ENCODE data around the gene CHKB. TPM values are rescaled to one million over a fixed set of nuclear protein-coding genes. Genes with fewer than 3 reads are reported as not detected.

CHKB gene
- polyA plus RNA-seq, 1 donor (not counting 4 experiments of a cell fraction or from before 2014, with no cell fraction given) = 49.0 TPM

GRCh38 chr22:50602338-50602700, 19.7 kb upstream of the CHKB start:
- FAIRE-seq (no peak), DNase-seq (ENCODE audit: low read depth, low spot score) (no peak)
- H3K27me3 ChIP-seq (ENCODE audit: control insufficient read depth, extremely low read depth, insufficient read depth, low read length) = peaks cover 56% of the 10 kb centered on the region
- H2AFZ ChIP-seq (ENCODE audit: control insufficient read depth, low read length) = no peak overlapping the region
- no peaks in the 10 kb centered on the region for H3K9me3 ChIP-seq (ENCODE audit: control insufficient read depth, low read depth, low read length)
- no peak overlapping the region for H3K27ac ChIP-seq (ENCODE audit: control insufficient read depth, insufficient read depth, low read length)
- no peaks in the 10 kb centered on the region for H4K20me1 ChIP-seq (ENCODE audit: control insufficient read depth, extremely low read depth, insufficient read depth, low read length)
- no peaks in the 10 kb centered on the region for H3K36me3 ChIP-seq (ENCODE audit: control insufficient read depth in 2 of 2, extremely low read depth in 1 of 2, insufficient read depth in 2 of 2, low read length in 2 of 2)
- no peak for TF ChIP-seq CTCF (optimal IDR thresholded peaks at IDR 0.05 in 1 of 3, IDR thresholded peaks at IDR 0.05 in 1 of 3, conservative IDR thresholded peaks at IDR 0.05 in 1 of 3; ENCODE audit: extremely low read depth in 1 of 3, insufficient read depth in 2 of 3, low read length in 3 of 3)
- TF ChIP-seq EZH2 (IDR thresholded peaks at IDR 0.05; ENCODE audit: low read length) = no peak
- H3K79me2 ChIP-seq (ENCODE audit: control insufficient read depth, insufficient read depth, low read length) = no peaks in the 10 kb centered on the region
- H3K4me3 ChIP-seq (ENCODE audit: control insufficient read depth in 2 of 3, extremely low read depth in 1 of 3, insufficient read depth in 2 of 3, low read depth in 1 of 3, low read length in 3 of 3) = no peak overlapping the region
- no peak overlapping the region for H3K4me2 ChIP-seq (ENCODE audit: control insufficient read depth, extremely low read depth, insufficient read depth, low read depth, low read length)
- no peaks in the 10 kb centered on the region for H3K4me1 ChIP-seq (ENCODE audit: control insufficient read depth, extremely low read depth, insufficient read depth, low read length)
- dilution Hi-C loops (cut with MboI; ENCODE audit: extremely low pct_ligation_motif_present, low sequenced_read_pairs) = no loop called here
- no peaks in the 10 kb centered on the region for H3K9me1 ChIP-seq (ENCODE audit: control insufficient read depth, extremely low read depth, insufficient read depth, low read length)
- H3K9ac ChIP-seq (ENCODE audit: control insufficient read depth, extremely low read depth, insufficient read depth, low read length) = no peak overlapping the region

- Histone ChIP-seq H4K20me1 (ENCODE audit: control insufficient read depth, extremely low read depth, insufficient read depth, low read length) (no peaks in the 10 kb centered on the region), H3K4me2 (ENCODE audit: control insufficient read depth, extremely low read depth, insufficient read depth, low read depth, low read length) (no peak overlapping the region), H3K79me2 (ENCODE audit: control insufficient read depth, insufficient read depth, low read length) (no peaks in the 10 kb centered on the region), H3K9ac (ENCODE audit: control insufficient read depth, extremely low read depth, insufficient read depth, low read length) (no peak overlapping the region), H3K27ac (ENCODE audit: control insufficient read depth, insufficient read depth, low read length) (no peak overlapping the region), H3K9me1 (ENCODE audit: control insufficient read depth, extremely low read depth, insufficient read depth, low read length) (no peaks in the 10 kb centered on the region), H3K27me3 (ENCODE audit: control insufficient read depth, extremely low read depth, insufficient read depth, low read length) (peaks cover 55% of the 10 kb centered on the region), H3K9me3 (ENCODE audit: control insufficient read depth, low read depth, low read length) (no peaks in the 10 kb centered on the region), H2AFZ (ENCODE audit: control insufficient read depth, low read length) (no peak overlapping the region), H3K36me3 (ENCODE audit: control insufficient read depth in 2 of 2, extremely low read depth in 1 of 2, insufficient read depth in 2 of 2, low read length in 2 of 2) (no peaks in the 10 kb centered on the region), H3K4me1 (ENCODE audit: control insufficient read depth, extremely low read depth, insufficient read depth, low read length) (no peaks in the 10 kb centered on the region), H3K4me3 (ENCODE audit: control insufficient read depth in 2 of 3, extremely low read depth in 1 of 3, insufficient read depth in 2 of 3, low read depth in 1 of 3, low read length in 3 of 3) (no peak overlapping the region)
- DNase-seq (ENCODE audit: low read depth, low spot score) (no peak), FAIRE-seq (no peak)
- no peak for TF ChIP-seq EZH2 (IDR thresholded peaks at IDR 0.05; ENCODE audit: low read length)
- TF ChIP-seq CTCF (optimal IDR thresholded peaks at IDR 0.05 in 1 of 3, IDR thresholded peaks at IDR 0.05 in 1 of 3, conservative IDR thresholded peaks at IDR 0.05 in 1 of 3; ENCODE audit: extremely low read depth in 1 of 3, insufficient read depth in 2 of 3, low read length in 3 of 3) = no peak
- dilution Hi-C loops (cut with MboI; ENCODE audit: extremely low pct_ligation_motif_present, low sequenced_read_pairs) = no loop called here
Measured at GRCh38 chr22:50601669-50602337, 19.2 kb upstream of the CHKB start.
